Rectal smooth muscle tissue (tissue), 1 donor: ENCODE measurements around the gene ISCU.

Experiments used
- H3K27ac ChIP-seq: one replicate; pipeline ENCODE4 v1.7.0; 2013; ENCODE audit warnings: low read depth, low read length, inconsistent platforms
- H3K27me3 ChIP-seq: one replicate; pipeline ENCODE4 v1.7.0; 2013; ENCODE audit warnings: low read length; ENCODE audit not compliant: control insufficient read depth, insufficient read depth
- H3K36me3 ChIP-seq: one replicate; pipeline ENCODE4 v1.7.0; 2013; ENCODE audit warnings: low read length; ENCODE audit not compliant: control insufficient read depth, insufficient read depth
- H3K4me1 ChIP-seq: one replicate; pipeline ENCODE4 v1.7.0; 2013; ENCODE audit warnings: low read length; ENCODE audit not compliant: control insufficient read depth, insufficient read depth
- H3K4me3 ChIP-seq: one replicate; pipeline ENCODE4 v1.7.0; 2013; ENCODE audit warnings: low read length
- H3K9ac ChIP-seq: one replicate; pipeline ENCODE4 v1.7.0; 2013; ENCODE audit warnings: low read length

The ISCU gene

DNA sequence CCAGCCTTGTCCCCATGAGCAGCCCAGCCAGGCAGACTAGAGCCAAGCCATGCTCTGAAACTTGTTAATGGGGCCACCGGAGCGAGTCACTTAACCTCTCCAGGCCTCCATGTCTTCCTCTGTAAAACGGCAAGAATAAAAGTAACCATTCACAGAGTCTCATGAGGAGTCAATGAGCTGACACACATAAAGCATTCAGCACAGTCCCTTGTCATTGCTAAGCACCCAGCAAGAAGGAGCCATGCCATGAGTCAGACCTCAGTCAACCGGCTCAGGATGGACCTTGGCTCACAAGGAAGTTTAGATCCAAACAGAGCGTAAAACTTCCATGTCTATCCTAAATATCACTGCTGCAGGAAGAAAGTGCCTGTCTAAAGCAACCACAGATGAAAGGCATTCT lies 36.7 kb upstream of the ISCU start:
- Histone ChIP-seq H3K9ac (no peak overlapping the region), H3K4me1 (no peaks in the 10 kb centered on the region), H3K27ac (no peak overlapping the region), H3K4me3 (no peak overlapping the region), H3K36me3 (peaks cover 60% of the 10 kb centered on the region), H3K27me3 (no peaks in the 10 kb centered on the region)

DNA sequence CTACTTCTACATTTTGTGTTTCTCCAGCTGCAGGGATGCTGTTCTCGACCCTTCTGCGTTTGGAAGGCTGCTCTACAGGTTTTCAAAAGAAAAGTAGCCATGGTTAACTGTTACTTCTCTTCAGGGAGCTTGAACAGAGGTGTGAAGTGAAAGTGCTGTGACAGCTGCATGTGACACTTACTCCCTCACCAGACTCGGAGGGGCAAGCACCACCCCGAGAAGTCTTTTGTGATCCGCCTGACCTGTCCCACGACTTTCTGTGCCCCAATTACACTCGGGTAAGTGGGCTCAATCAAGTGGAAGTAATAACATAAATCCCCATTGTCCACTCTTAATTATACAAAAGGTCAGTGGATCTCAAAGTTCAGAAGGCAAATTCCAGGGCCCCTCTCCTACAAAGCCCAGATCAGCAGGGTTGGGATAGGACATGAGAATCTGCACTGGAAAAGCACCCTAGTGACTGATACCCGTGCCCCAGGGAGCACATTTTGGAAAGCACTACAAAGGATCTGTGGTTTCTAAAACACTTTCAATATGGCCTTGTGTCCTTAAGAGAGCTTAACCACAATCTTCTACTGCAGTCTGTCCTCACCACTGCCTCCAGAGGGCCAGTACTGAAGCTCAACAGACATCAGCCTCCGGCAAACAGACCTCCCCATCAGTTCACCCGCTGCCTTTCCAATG lies 35.8 kb upstream of the ISCU start:
- H3K36me3 ChIP-seq, result peaks cover 60% of the 10 kb centered on the region
- H3K27me3 ChIP-seq, result no peaks in the 10 kb centered on the region
- H3K9ac ChIP-seq, result no peak overlapping the region
- H3K4me3 ChIP-seq, result no peak overlapping the region
- no peak overlapping the region for H3K27ac ChIP-seq
- H3K4me1 ChIP-seq, result no peaks in the 10 kb centered on the region

- H3K4me1 ChIP-seq, result no peaks in the 10 kb centered on the region
- no peaks in the 10 kb centered on the region for H3K27me3 ChIP-seq
- H3K27ac ChIP-seq, result no peak overlapping the region
- H3K36me3 ChIP-seq, result peaks cover 65% of the 10 kb centered on the region
- no peak overlapping the region for H3K9ac ChIP-seq
- H3K4me3 ChIP-seq, result no peak overlapping the region
Observed at GRCh38 chr12:108527166-108527496, 35.3 kb upstream of the ISCU start.

DNA sequence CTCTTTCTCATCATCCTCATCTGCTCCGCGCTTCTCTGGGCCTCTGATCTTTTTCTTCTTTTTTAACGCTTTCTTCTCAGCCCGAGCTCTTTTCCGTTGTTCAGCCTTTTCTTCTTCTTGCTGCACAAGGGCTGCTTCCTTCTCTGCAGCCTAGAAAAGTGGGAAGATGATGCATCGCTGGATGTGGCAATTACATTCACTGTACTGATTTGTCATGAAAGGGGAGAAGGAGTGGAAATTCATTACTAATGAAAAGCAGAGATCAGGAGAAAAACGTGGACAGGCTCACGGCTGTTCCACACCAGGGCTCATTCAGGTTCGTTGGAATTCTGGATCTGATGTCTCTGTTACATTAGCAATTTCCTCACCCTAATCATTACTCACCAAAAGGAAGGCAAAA lies 32.2 kb upstream of the ISCU start:
- Histone ChIP-seq H3K4me3 (no peak overlapping the region), H3K27me3 (no peaks in the 10 kb centered on the region), H3K36me3 (peaks cover 47% of the 10 kb centered on the region), H3K27ac (no peak overlapping the region), H3K4me1 (no peaks in the 10 kb centered on the region), H3K9ac (no peak overlapping the region)

- Histone ChIP-seq H3K27me3 (no peaks in the 10 kb centered on the region), H3K4me1 (no peaks in the 10 kb centered on the region), H3K36me3 (peaks cover 40% of the 10 kb centered on the region), H3K4me3 (no peak overlapping the region), H3K27ac (no peak overlapping the region), H3K9ac (no peak overlapping the region)
Observed at GRCh38 chr12:108531929-108532848, 30.2 kb upstream of the ISCU start.

DNA sequence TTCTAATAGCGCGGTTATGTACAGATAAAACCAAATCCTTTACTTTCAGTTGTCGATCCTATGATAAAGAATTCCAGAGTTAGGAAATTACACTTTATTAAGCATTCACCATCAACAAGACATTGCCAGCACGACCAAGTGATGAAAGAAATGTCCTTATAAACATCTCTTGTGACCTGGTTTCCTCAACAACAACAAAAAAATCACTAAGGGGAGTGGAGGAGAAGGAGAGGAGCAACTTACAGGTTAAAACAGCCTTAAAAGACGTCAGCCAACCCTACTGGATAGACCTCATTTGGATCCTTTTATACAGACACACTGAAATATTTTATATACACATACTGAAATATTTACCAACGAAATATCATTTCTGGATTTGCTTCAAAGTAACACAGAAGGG lies 24.2 kb upstream of the ISCU start:
- Histone ChIP-seq H3K27ac (no peak overlapping the region), H3K4me3 (no peak overlapping the region), H3K27me3 (no peaks in the 10 kb centered on the region), H3K9ac (no peak overlapping the region), H3K4me1 (no peaks in the 10 kb centered on the region), H3K36me3 (peaks cover 19% of the 10 kb centered on the region)

DNA sequence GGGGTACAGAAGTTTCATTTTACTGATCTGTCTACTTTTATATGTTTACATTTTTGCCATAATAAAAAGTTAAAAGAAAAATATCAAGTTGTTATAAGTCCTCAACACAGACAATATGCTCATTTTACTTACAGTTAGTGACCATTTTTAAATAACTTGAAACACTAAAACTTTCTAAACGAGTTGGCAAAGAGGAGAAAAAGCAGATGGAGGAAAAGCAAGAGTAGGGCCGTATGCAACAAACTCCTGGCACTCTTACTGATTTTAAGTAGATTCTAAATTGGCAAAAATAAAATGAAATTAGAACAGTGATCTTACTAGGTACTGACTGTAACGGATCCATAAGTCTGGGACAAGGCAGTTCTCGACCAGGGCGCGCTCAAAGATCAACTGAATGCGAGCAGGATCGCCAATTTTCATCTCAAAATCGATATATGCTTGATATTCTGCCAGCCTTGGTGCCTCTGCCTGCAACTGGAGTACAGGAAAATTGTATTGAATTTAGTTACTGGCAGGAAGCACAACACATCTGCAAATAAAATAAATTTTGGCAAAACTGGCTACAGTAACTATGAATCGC lies 23.7 kb upstream of the ISCU start:
- Histone ChIP-seq H3K27me3 (no peaks in the 10 kb centered on the region), H3K4me1 (no peaks in the 10 kb centered on the region), H3K9ac (no peak overlapping the region), H3K27ac (no peak overlapping the region), H3K4me3 (no peak overlapping the region), H3K36me3 (peaks cover 23% of the 10 kb centered on the region)

GRCh38 chr12:108542320-108542719 lies 20.1 kb upstream of the ISCU start:
- H3K27ac ChIP-seq, result no peak overlapping the region

DNA sequence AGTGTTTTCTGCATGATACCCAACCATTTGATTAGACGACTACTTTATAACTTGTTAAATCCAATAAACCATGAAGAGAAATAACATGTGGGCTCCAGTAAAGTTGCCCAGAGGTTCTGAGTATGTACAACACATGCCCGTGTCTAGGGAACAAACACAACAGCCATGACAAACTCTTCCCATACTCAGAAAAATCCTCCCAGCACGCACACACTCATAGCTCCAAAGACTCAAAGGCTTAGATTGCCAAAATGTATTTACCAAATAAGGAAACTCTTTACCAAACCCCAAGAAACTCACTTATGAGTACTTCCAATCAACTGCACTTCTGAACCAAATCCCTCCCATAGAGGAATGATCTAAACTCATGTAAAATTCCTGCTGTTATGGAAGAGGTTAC lies 18.7 kb upstream of the ISCU start:
- Histone ChIP-seq H3K9ac (no peak overlapping the region), H3K4me3 (no peak overlapping the region), H3K36me3 (peaks cover 21% of the 10 kb centered on the region), H3K27ac (no peak overlapping the region), H3K27me3 (no peaks in the 10 kb centered on the region), H3K4me1 (peaks cover 6% of the 10 kb centered on the region)

More at GRCh38 chr12:108542320-108542719, 20.1 kb upstream of the ISCU start:
- H3K4me3 ChIP-seq, result no peak overlapping the region
- peaks cover 18% of the 10 kb centered on the region for H3K36me3 ChIP-seq
- no peak overlapping the region for H3K9ac ChIP-seq
- H3K4me1 ChIP-seq, result no peaks in the 10 kb centered on the region
- H3K27me3 ChIP-seq, result no peaks in the 10 kb centered on the region

DNA sequence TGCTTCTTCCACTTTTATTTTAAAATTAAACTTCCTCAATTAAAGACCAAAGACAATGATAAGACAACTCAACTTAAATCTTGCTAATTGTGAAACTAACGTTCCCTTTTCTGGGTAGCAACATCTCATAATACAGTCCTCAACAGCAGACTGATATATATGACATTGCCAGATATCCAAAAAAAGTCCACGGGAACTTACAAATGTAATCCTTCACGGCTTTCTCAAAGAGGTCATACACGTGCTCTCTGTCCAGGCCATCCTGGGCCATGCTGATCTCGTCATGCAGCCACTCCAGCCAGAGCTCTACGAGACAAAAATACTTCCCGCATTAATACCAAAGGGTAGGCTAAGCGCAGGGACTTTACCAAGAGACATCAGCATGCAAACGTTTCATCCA lies 14.7 kb upstream of the ISCU start:
- Histone ChIP-seq H3K9ac (no peak overlapping the region), H3K27me3 (no peaks in the 10 kb centered on the region), H3K27ac (peak overlapping the region; percentile 4), H3K4me3 (no peak overlapping the region), H3K36me3 (peaks cover 19% of the 10 kb centered on the region), H3K4me1 (peaks cover 6% of the 10 kb centered on the region)

DNA sequence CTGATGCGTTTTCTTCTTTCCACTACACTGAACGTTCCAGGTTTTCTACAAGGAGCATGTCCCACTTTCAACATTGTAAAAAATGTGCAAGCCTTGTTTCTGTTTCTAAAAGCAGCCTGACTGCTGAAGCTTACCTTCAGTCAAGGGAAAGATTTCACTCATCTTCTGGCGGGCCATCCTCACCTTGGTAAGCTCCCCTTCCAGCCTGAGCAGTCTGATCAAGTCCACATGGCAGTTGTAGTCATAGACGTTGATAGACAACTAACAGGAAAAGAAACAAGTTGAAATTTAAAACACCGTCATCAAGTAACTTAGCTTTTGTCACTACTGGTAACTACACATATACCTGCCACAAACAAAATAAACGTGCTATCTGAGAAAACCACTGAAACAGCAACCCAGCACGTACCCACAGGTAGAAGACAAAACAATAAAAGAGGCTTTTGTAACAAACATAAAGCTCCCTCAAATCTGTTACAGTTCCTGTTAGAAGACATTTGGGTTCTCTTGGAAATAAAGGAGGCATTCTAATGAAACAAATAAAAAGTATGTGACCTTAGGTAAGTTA lies 13.4 kb upstream of the ISCU start:
- peaks cover 15% of the 10 kb centered on the region for H3K36me3 ChIP-seq
- H3K27ac ChIP-seq, result no peak overlapping the region

GRCh38 chr12:108551535-108551934 lies 10.9 kb upstream of the ISCU start:
- H3K9ac ChIP-seq, result no peak overlapping the region

More for the DNA sequence above, 13.4 kb upstream of the ISCU start:
- no peaks in the 10 kb centered on the region for H3K27me3 ChIP-seq
- H3K4me3 ChIP-seq, result no peak overlapping the region
- peaks cover 6% of the 10 kb centered on the region for H3K4me1 ChIP-seq
- no peak overlapping the region for H3K9ac ChIP-seq

More at GRCh38 chr12:108551535-108551934, 10.9 kb upstream of the ISCU start:
- Histone ChIP-seq H3K36me3 (peaks cover 8% of the 10 kb centered on the region), H3K4me1 (peaks cover 6% of the 10 kb centered on the region), H3K27me3 (no peaks in the 10 kb centered on the region), H3K4me3 (no peak overlapping the region), H3K27ac (no peak overlapping the region)
